GM12878 (cell line): ENCODE data around the gene C10orf90. TPM values are rescaled to one million over a fixed set of nuclear protein-coding genes. Genes with fewer than 3 reads are reported as not detected.

ENCODE experiments used
- ATAC-seq: fragments of 200-7000 bp; cut with Tn5 transposase; 3 replicates; pipeline ENCODE4 v1.9.1; 2020; ENCODE audit warnings: mild to moderate bottlenecking, moderate library complexity
- BruUV-seq: library from RNA; stranded (reverse); fragments of 400-500 nt; replicated peaks from 2 replicates; lab custom pipeline; 2021; lab: Mats Ljungman, UMichigan
- CTCF ChIA-PET: fragments of 300-600 bp; sonication (Branson Sonifier 250); formaldehyde crosslinking; extraction: SDS; loops from one replicate; lab custom pipeline; 2021; ENCODE audit warnings: inconsistent platforms; lab: Yijun Ruan, JAX
- POLR2A ChIA-PET: fragments of 350-600 bp; formaldehyde crosslinking; extraction: SDS; loops from one replicate; lab custom pipeline; 2021; ENCODE audit warnings: inconsistent platforms; lab: Charles Lee
- RAD21 ChIA-PET: fragments of 300-600 bp; sonication (Branson Sonifier 250); formaldehyde crosslinking; loops from one replicate; lab custom pipeline; 2023; ENCODE audit warnings: antibody characterized with exemption; ENCODE audit not compliant: unreplicated experiment; lab: Charles Lee
- SMC1A ChIA-PET: fragments of 300-600 bp; sonication (Branson Sonifier 250); formaldehyde crosslinking; loops from one replicate; lab custom pipeline; 2023; ENCODE audit not compliant: unreplicated experiment, uncharacterized antibody; lab: Charles Lee
- DNase-seq: peaks from one replicate; pipeline ENCODE4 v3.0.0-alpha.2; 2011; ENCODE audit warnings: low read depth, low spot score
- FAIRE-seq: peaks from 3 replicates; lab custom pipeline; 2011; peaks lifted over from hg19 to GRCh38; lab: Jason Lieb, UNC
- H2AFZ ChIP-seq: 2 replicates; pipeline ENCODE4 v1.6.0; 2011; ENCODE audit warnings: low read depth, low read length, control low read depth; ENCODE audit not compliant: control insufficient read depth
- H3K27ac ChIP-seq: 2 replicates; pipeline ENCODE4 v1.5.1; 2011; ENCODE audit warnings: control low read depth; ENCODE audit not compliant: control insufficient read depth, insufficient read depth
- H3K27me3 ChIP-seq, 2 experiments: replicated peaks in 1 of 2; 2 replicates each; pipeline versions ENCODE4 v1.6.0 to v1.6.1; 2011; ENCODE audit warnings: low read length in 1 of 2; ENCODE audit not compliant: control insufficient read depth in 2 of 2, insufficient read depth in 2 of 2
- H3K36me3 ChIP-seq, 2 experiments: 2 replicates each; pipeline ENCODE4 v1.5.1; 2011; ENCODE audit warnings: low read length in 1 of 2; ENCODE audit not compliant: control insufficient read depth in 2 of 2, insufficient read depth in 2 of 2
- H3K4me1 ChIP-seq: 2 replicates; pipeline ENCODE4 v1.6.1; 2011; ENCODE audit warnings: mild to moderate bottlenecking, low read length, moderate library complexity, mixed read lengths; ENCODE audit not compliant: control insufficient read depth, insufficient read depth
- H3K4me2 ChIP-seq: 2 replicates; pipeline ENCODE4 v1.6.0; 2011; ENCODE audit warnings: control low read depth; ENCODE audit not compliant: control insufficient read depth, insufficient read depth
- H3K4me3 ChIP-seq: fragments of 200-600 bp; sonication (generic); 2 replicates; pipeline ENCODE4 v1.5.1; 2016
- H3K79me2 ChIP-seq: 2 replicates; pipeline ENCODE4 v1.6.0; 2011; ENCODE audit warnings: low read length; ENCODE audit not compliant: control insufficient read depth, insufficient read depth
- H3K9ac ChIP-seq: 2 replicates; pipeline ENCODE4 v1.8.0; 2011; ENCODE audit warnings: low read length, control low read depth, mixed read lengths; ENCODE audit not compliant: control insufficient read depth, insufficient read depth
- H3K9me3 ChIP-seq: replicated peaks from 3 replicates; pipeline ENCODE4 v1.5.1; 2011; ENCODE audit warnings: mild to moderate bottlenecking, low read length; ENCODE audit not compliant: control insufficient read depth, insufficient read depth
- H4K20me1 ChIP-seq: 2 replicates; pipeline ENCODE4 v1.6.0; 2011; ENCODE audit not compliant: control insufficient read depth, insufficient read depth
- HCFC1 ChIP-seq: fragments of 150-350 bp; IDR thresholded peaks from 2 replicates; pipeline ENCODE4 v1.6.1; 2014; ENCODE audit warnings: low read length
- JUNB ChIP-seq: IDR thresholded peaks from 2 replicates; pipeline ENCODE4 v1.6.1; 2016; ENCODE audit warnings: antibody characterized with exemption, mild to moderate bottlenecking
- RAD51 ChIP-seq: fragments of 450-650 bp; IDR thresholded peaks from 2 replicates; pipeline ENCODE4 v1.6.1; 2016; ENCODE audit warnings: moderate library complexity, mild to moderate bottlenecking, inconsistent platforms
- RUNX3 ChIP-seq: IDR thresholded peaks from 2 replicates; pipeline ENCODE4 v1.6.1; 2012; ENCODE audit warnings: low read length, inconsistent platforms
- SIN3A ChIP-seq: IDR thresholded peaks from 2 replicates; pipeline ENCODE4 v1.6.1; 2012; ENCODE audit warnings: low read depth, low read length, improper control_type of control experiment
- TCF7 ChIP-seq: IDR thresholded peaks from 2 replicates; pipeline ENCODE4 v1.6.1; 2014; ENCODE audit warnings: antibody characterized with exemption, borderline replicate concordance
- YBX1 ChIP-seq: fragments of 450-650 bp; IDR thresholded peaks from 2 replicates; pipeline ENCODE4 v1.6.1; 2016; ENCODE audit warnings: antibody characterized with exemption
- ZNF217 ChIP-seq: fragments of 450-650 bp; IDR thresholded peaks from 2 replicates; pipeline ENCODE4 v1.6.1; 2017; ENCODE audit warnings: antibody characterized with exemption, mild to moderate bottlenecking
- ZNF622 ChIP-seq: fragments of 450-650 bp; IDR thresholded peaks from 2 replicates; pipeline ENCODE4 v1.6.1; 2017; ENCODE audit warnings: mild to moderate bottlenecking, inconsistent platforms
- WGBS: methylation state at CpG from one replicate; pipeline ENCODE4 v1.1.6; 2016; ENCODE audit warnings: low lambda C conversion rate; ENCODE audit not compliant: insufficient replicate concordance, insufficient coverage; ENCODE audit errors: missing lambda C conversion rate; 5-methylcytosine and 5-hydroxymethylcytosine counted together
- in situ Hi-C: fragments of 300-500 bp; cut with MboI; formaldehyde crosslinking; loops from 9 replicates; pipeline ENCODE4 v1.14.3; 2018; ENCODE audit warnings: mixed read lengths
- intact Hi-C: fragments of 100-400 bp; cut with micrococcal nuclease; formaldehyde crosslinking; loops from one replicate; pipeline ENCODE4 v1.14.2; 2022; ENCODE audit not compliant: unreplicated experiment
- polyA plus RNA-seq, 11 experiments: library from polyadenylated mRNA; depleted of rRNA in 4 of 11; unstranded in 6 of 11; stranded (reverse) in 5 of 11; fragments of >200 nt; fragmentation: Nextera tagmentation in 4 of 11; fragmentation: Illumina TruSeq in 1 of 11; extraction: Ambion mirVana in 4 of 11; extraction: Trizol in 1 of 11; gene quantifications; 1 replicate in 1 of 11; 2 replicates in 10 of 11; pipeline versions ENCODE4 v1.2.1 to v1.2.3, GENCODE V29; 2011 to 2016; ENCODE audit warnings: inconsistent platforms in 2 of 11, missing spikeins in 2 of 11, low read depth in 1 of 11
- total RNA-seq, 4 experiments: library from RNA; depleted of rRNA in 3 of 4; stranded (reverse); fragments of >200 nt in 3 of 4; fragmentation: Illumina TruSeq in 1 of 4; extraction: Trizol in 1 of 4; gene quantifications; 2 replicates each; pipeline versions ENCODE4 v1.2.1 to v1.2.3, GENCODE V29; 2013 to 2021
- TF ChIP-seq, protein P1 (sequence below): fragments of 450-650 bp; IDR thresholded peaks from 2 replicates; pipeline ENCODE4 v1.6.1; 2016; ENCODE audit warnings: mild to moderate bottlenecking, moderate library complexity, borderline replicate concordance
- TF ChIP-seq, protein P2 (sequence below): IDR thresholded peaks from 2 replicates; pipeline ENCODE4 v1.6.1; 2011; ENCODE audit warnings: low read depth, mild to moderate bottlenecking, low read length, moderate library complexity, borderline replicate concordance; ENCODE audit errors: extremely low read depth

The C10orf90 gene
- total and polyA plus RNA-seq, 10 of the 15 experiments (the other 5 are each of a cell fraction or from before 2014, with no cell fraction given): 0.04 TPM; not detected in 9

DNA sequence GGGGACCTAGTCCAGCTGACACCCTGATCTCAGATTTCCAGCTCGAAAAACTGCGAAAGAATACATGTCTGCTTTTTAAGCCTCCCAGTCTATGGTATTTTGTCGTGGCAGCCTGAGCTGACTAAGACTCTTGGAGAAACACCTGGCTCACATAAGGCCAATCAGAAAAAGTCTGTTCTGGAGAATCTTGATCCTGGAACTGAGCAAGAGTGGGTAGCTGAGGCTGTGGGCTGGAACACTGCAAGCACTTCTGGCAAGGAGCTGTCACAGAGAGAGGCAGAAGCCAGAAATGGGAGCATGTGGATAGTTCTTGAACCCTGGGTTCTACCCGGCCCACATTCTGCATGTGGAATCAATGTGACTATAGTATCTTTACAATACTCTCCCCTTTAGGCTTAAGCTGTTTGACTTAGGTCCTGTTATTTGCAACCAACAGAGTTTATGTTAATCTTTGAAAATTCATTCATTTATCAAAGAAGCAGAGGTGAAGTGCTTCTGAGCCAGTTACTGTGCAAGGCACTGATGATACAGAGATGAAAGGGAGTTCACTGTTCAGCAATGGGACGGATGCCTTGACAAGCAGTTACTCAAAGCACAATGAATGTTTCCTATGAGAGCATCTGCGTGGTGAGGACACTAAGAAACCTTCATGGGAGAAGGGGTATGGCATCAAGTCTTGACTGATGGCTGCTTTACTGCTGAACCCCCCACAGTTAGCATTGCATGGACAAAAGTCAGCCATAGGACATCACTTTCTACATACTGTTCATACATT, 4.4 kb upstream of the C10orf90 start:
- no peaks in the 10 kb centered on the region for H3K27me3 ChIP-seq
- no peaks in the 10 kb centered on the region for H4K20me1 ChIP-seq
- RAD21 ChIA-PET: no interaction called here
- H2AFZ ChIP-seq: no peak overlapping the region
- no peak overlapping the region for H3K9ac ChIP-seq
- intact Hi-C loops (no loop called here), in situ Hi-C loops (no loop called here)
- SMC1A ChIA-PET: no interaction called here
- no peak overlapping the region for H3K4me3 ChIP-seq
- TF ChIP-seq SIN3A (no peak), JUNB (no peak), HCFC1 (no peak), ZNF622 (no peak), RUNX3 (no peak), ZNF217 (no peak), RAD51 (no peak)
- no peaks in the 10 kb centered on the region for H3K79me2 ChIP-seq
- no peaks in the 10 kb centered on the region for H3K36me3 ChIP-seq
- POLR2A ChIA-PET: no interaction called here
- WGBS: 5% methylated on average over 6 of the region's 6 CpGs
- H3K9me3 ChIP-seq: no peaks in the 10 kb centered on the region; the same call in 2 of the 3 replicates
- FAIRE-seq (no peak), ATAC-seq (no peak), DNase-seq (no peak)
- no peak overlapping the region for H3K4me2 ChIP-seq
- no peaks in the 10 kb centered on the region for H3K4me1 ChIP-seq
- CTCF ChIA-PET: no interaction called here
- BruUV-seq: no TSS peak
- H3K27ac ChIP-seq: no peak overlapping the region

DNA sequence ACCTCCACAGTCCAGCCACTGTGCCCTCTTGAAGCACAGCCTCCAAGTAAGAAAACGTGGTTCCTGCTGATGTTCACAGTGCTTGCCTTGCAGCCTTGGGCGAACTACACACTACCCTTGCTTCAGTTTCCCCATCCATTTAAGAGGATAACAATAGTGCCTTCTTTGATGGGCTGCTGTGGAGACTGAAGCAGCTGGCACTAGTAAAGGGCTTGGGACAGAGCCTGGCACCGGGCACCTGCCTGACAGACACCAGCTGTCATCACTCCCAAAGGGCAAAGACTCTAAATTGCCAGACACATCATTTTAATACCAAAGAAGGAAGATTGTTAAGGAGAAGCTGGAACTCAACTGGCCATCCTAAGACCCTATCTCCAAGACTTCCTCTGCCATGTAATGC, 3.1 kb upstream of the C10orf90 start:
- intact Hi-C loops: no loop called here
- no peak overlapping the region for H3K4me3 ChIP-seq
- H3K79me2 ChIP-seq: no peaks in the 10 kb centered on the region
- in situ Hi-C loops: no loop called here
- CTCF ChIA-PET: no interaction called here
- H3K4me2 ChIP-seq: no peak overlapping the region
- no peak for ATAC-seq
- no peaks in the 10 kb centered on the region for H3K36me3 ChIP-seq
- 2% methylated on average over 3 of the region's 3 CpGs for WGBS
- RAD21 ChIA-PET: no interaction called here
- POLR2A ChIA-PET: no interaction called here
- no TSS peak for BruUV-seq
- H3K27me3 ChIP-seq: no peaks in the 10 kb centered on the region
- no peak for DNase-seq
- no peak overlapping the region for H2AFZ ChIP-seq
- SMC1A ChIA-PET: no interaction called here
- H4K20me1 ChIP-seq: no peaks in the 10 kb centered on the region
- FAIRE-seq: no peak
- no peaks in the 10 kb centered on the region; the same call in 2 of the 3 replicates for H3K9me3 ChIP-seq
- H3K9ac ChIP-seq: no peak overlapping the region
- H3K4me1 ChIP-seq: no peaks in the 10 kb centered on the region
- no peak overlapping the region for H3K27ac ChIP-seq
- TF ChIP-seq JUNB: no peak
- TF ChIP-seq, protein P1, sequence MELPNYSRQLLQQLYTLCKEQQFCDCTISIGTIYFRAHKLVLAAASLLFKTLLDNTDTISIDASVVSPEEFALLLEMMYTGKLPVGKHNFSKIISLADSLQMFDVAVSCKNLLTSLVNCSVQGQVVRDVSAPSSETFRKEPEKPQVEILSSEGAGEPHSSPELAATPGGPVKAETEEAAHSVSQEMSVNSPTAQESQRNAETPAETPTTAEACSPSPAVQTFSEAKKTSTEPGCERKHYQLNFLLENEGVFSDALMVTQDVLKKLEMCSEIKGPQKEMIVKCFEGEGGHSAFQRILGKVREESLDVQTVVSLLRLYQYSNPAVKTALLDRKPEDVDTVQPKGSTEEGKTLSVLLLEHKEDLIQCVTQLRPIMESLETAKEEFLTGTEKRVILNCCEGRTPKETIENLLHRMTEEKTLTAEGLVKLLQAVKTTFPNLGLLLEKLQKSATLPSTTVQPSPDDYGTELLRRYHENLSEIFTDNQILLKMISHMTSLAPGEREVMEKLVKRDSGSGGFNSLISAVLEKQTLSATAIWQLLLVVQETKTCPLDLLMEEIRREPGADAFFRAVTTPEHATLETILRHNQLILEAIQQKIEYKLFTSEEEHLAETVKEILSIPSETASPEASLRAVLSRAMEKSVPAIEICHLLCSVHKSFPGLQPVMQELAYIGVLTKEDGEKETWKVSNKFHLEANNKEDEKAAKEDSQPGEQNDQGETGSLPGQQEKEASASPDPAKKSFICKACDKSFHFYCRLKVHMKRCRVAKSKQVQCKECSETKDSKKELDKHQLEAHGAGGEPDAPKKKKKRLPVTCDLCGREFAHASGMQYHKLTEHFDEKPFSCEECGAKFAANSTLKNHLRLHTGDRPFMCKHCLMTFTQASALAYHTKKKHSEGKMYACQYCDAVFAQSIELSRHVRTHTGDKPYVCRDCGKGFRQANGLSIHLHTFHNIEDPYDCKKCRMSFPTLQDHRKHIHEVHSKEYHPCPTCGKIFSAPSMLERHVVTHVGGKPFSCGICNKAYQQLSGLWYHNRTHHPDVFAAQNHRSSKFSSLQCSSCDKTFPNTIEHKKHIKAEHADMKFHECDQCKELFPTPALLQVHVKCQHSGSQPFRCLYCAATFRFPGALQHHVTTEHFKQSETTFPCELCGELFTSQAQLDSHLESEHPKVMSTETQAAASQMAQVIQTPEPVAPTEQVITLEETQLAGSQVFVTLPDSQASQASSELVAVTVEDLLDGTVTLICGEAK: no peak
- TF ChIP-seq, protein P2, sequence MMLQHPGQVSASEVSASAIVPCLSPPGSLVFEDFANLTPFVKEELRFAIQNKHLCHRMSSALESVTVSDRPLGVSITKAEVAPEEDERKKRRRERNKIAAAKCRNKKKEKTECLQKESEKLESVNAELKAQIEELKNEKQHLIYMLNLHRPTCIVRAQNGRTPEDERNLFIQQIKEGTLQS: no peak
- TF ChIP-seq TCF7: no peak
- no peak for TF ChIP-seq YBX1
